ENCODE data around the gene PPP1R14B. TPM values are rescaled to one million over a fixed set of nuclear protein-coding genes. Genes with fewer than 3 reads are reported as not detected.

Gene PPP1R14B
- total and polyA plus RNA-seq, 7 donors: 129 to 522 (median 236) TPM

GRCh38 chr11:64238076-64238475 is 8.7 kb downstream of the PPP1R14B start:
- H3K36me3 ChIP-seq (ENCODE audit: insufficient read depth in 1 of 2, low read depth in 1 of 2): peaks cover 0 to 20% of the 10 kb centered on the region in 2 donors
- no peaks in the 10 kb centered on the region for H3K9me3 ChIP-seq
- ATAC-seq: no peak
- no peak overlapping the region for H3K27ac ChIP-seq
- intact Hi-C loops (cut with DNase I): no loop called here
- WGBS, 3 donors: 89 to 90% (median 90%) methylated on average over 9 of the region's 9 CpGs
- no peak for TF ChIP-seq CTCF (IDR thresholded peaks at IDR 0.05)
- H3K4me3 ChIP-seq: no peak overlapping the region
- H3K4me1 ChIP-seq: peaks cover 30% of the 10 kb centered on the region
- no peaks in the 10 kb centered on the region for H3K27me3 ChIP-seq (ENCODE audit: insufficient read depth in 3 of 3, low read length in 2 of 3)
- peak in 1 of 2 donors; percentile 51 for DNase-seq

DNA sequence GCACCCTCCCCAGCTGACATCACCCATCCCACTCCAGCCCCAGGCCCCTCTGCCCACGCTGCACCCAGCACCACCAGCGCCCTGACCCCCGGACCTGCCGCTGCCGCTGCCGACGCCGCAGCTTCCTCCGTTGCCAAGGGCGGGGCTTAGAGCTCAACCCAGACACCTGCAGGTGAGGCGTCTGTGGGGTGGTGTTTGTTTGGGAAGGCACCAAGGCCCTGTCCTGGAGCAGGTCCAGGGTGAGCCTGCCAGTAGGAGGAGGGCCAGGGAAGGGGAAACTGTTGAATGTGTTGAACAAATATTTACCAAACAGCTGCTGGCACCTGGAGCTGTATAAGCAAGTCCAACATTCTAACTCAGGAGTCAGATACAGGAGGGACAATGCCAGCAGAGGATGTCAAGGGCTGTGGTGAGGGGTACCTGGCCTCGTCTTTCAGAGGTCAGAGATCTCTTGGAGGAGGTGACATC is 9.2 kb downstream of the PPP1R14B start:
- ATAC-seq (no peak), DNase-seq (peak in 1 of 2 donors; percentile 48)
- 67 to 76% (median 71%) methylated on average over 12 of the region's 12 CpGs for WGBS, 3 donors
- Histone ChIP-seq H3K36me3 (ENCODE audit: insufficient read depth in 1 of 2, low read depth in 1 of 2) (peaks cover 0 to 18% of the 10 kb centered on the region in 2 donors), H3K27ac (no peak overlapping the region), H3K9me3 (no peaks in the 10 kb centered on the region), H3K4me1 (peaks cover 24% of the 10 kb centered on the region), H3K4me3 (no peak overlapping the region), H3K27me3 (ENCODE audit: insufficient read depth in 3 of 3, low read length in 2 of 3) (no peaks in the 10 kb centered on the region)
- intact Hi-C loops (cut with DNase I): no loop called here
- no peak for TF ChIP-seq CTCF (IDR thresholded peaks at IDR 0.05)

GRCh38 chr11:64235437-64236161 is 11.1 kb downstream of the PPP1R14B start:
- H3K9me3 ChIP-seq: no peaks in the 10 kb centered on the region
- no peak for ATAC-seq
- H3K27ac ChIP-seq: peak overlapping the region; percentile 91
- H3K4me1 ChIP-seq: peaks cover 31% of the 10 kb centered on the region
- intact Hi-C loops (cut with DNase I): no loop called here
- H3K4me3 ChIP-seq: peak overlapping the region; percentile 78
- H3K27me3 ChIP-seq (ENCODE audit: insufficient read depth in 3 of 3, low read length in 2 of 3): no peaks in the 10 kb centered on the region
- 48 to 63% (median 53%) methylated on average over 11 to 12 of the region's 12 CpGs for WGBS, 3 donors
- H3K36me3 ChIP-seq (ENCODE audit: insufficient read depth in 1 of 2, low read depth in 1 of 2): peaks cover 0 to 18% of the 10 kb centered on the region in 2 donors
- peak in 1 of 2 donors; percentile 58 for DNase-seq
- no peak for TF ChIP-seq CTCF (IDR thresholded peaks at IDR 0.05)

DNA sequence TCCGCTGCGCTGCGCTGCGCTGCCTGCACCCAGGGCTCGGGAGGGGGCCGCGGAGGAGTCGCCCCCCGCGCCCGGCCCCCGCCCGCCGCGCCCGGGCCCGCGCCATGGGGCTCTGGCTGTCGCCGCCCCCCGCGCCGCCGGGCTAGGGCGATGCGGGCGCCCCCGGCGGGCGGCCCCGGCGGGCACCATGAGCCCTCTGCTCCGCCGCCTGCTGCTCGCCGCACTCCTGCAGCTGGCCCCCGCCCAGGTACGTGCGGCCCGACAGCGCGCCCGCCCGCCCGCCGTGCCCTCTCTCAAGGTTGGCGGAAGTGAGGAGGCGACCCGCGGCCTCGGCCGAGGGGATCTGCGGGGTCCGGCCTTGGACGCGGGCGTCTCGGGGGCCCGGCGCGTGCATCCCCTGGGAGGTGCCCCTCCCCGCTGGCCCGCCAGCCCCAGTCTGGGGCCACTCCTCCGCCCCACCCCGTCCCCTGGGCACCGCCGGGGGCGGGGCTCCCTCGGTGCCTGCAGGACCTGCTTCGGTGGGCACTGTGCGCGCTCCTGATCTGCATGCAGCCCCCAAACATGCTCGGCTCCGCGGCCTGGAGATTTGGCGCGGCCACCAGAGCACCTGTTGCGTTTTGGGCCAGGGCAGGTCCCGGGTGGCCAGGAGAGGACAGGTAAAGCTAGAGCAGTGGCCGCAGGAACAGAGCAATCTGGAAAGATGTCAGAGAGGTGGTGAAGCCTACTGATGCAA is 11.9 kb downstream of the PPP1R14B start:
- 1 to 3% (median 2%) methylated on average over 34 to 80 of the region's 80 CpGs for WGBS, 3 donors
- H3K36me3 ChIP-seq (ENCODE audit: insufficient read depth in 1 of 2, low read depth in 1 of 2): peaks cover 0 to 18% of the 10 kb centered on the region in 2 donors
- H3K27ac ChIP-seq: peak overlapping the region; percentile 91
- DNase-seq (peak; percentile 68 to 71), ATAC-seq (peak; percentile 46 to 58 (median 55))
- H3K4me1 ChIP-seq: peaks cover 26% of the 10 kb centered on the region
- no peaks in the 10 kb centered on the region for H3K9me3 ChIP-seq
- intact Hi-C loops (cut with DNase I): no loop called here
- H3K4me3 ChIP-seq: peak overlapping the region; percentile 78
- TF ChIP-seq CTCF (IDR thresholded peaks at IDR 0.05): no peak
- H3K27me3 ChIP-seq (ENCODE audit: insufficient read depth in 3 of 3, low read length in 2 of 3): no peaks in the 10 kb centered on the region

All from psoas muscle (tissue), 8 donors.